ENCODE results near the gene UGT1A4. TPM values are rescaled to one million over a fixed set of nuclear protein-coding genes. Genes with fewer than 3 reads are reported as not detected.

The UGT1A4 gene
- total RNA-seq, 4 donors from 2014 or later = 0.51 TPM; not detected in 3

DNA sequence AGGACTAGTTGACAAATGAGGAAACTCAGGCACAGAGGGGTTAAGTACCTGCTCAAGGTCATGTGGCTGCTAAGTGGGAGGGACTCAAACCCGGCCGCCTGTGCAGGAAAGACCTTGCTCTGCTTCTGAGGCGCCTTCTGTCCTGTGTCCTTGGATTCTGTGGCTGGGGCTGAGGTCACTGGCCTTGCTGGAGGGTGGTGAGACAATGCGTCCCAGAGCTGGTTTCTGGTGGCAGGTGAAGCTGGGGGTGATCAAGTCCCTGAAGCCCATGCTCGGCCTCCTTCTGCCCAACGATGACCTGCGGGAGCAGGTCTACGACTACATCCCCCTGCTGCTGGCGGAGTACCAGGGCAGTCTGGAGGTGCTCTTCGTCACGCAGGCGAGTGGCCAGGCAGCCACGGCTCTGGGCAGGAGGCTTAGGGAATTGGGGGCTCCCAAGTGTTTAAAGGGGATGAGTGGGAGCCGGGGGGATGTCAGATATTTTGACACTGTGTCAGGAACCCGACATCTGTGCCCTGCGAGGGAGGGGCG is 75.7 kb downstream of the UGT1A4 start:
- H3K27ac ChIP-seq = no peak overlapping the region
- ATAC-seq = no peak

DNA sequence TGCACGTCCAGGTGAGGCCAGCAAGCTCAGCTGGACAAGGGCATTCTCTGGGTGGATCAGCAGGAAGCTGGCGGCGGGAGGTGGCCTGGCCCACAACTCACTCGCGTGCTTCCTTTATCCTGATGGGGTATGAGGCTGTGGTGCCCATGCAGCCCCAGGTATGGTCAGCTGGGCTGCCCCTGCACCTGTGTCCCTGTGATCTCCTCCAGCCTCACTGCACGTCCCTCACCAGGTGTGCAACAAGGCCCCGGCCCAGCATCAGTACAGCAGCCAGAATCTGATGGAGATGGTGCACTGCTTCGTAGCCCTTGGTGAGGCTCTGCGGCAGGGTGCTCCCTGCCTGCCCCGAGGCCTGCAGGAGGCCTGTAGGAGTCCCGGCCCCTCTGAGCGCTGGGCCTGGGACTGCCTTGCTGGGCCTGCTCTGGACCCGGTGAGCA is 77.2 kb downstream of the UGT1A4 start:
- in situ Hi-C loops (cut with MboI; ENCODE audit: low sequenced_read_pairs in 4 of 4) = no loop called here
- Histone ChIP-seq H3K4me1 (no peaks in the 10 kb centered on the region), H3K36me3 (no peaks in the 10 kb centered on the region), H3K4me3 (no peak overlapping the region), H3K27ac (no peak overlapping the region), H3K27me3 (no peaks in the 10 kb centered on the region), H3K9me3 (no peaks in the 10 kb centered on the region)
- ATAC-seq (no peak), DNase-seq (no peak)
- TF ChIP-seq CTCF (IDR thresholded peaks at IDR 0.05 in 4 of 5, conservative IDR thresholded peaks at IDR 0.05 in 1 of 5) (no peak), POLR2A (IDR thresholded peaks at IDR 0.05) (no peak)
- intact Hi-C loops (cut with DNase I; ENCODE audit: low total_unique reads) = no loop called here

More for the DNA sequence above, 75.7 kb downstream of the UGT1A4 start:
- no peak for DNase-seq
- H3K9me3 ChIP-seq = no peaks in the 10 kb centered on the region
- H3K36me3 ChIP-seq = no peaks in the 10 kb centered on the region
- in situ Hi-C loops (cut with MboI; ENCODE audit: low sequenced_read_pairs in 4 of 4) (no loop called here), intact Hi-C loops (cut with DNase I; ENCODE audit: low total_unique reads) (no loop called here)
- no peak for TF ChIP-seq CTCF (IDR thresholded peaks at IDR 0.05 in 4 of 5, conservative IDR thresholded peaks at IDR 0.05 in 1 of 5)
- TF ChIP-seq POLR2A (IDR thresholded peaks at IDR 0.05) = no peak
- no peaks in the 10 kb centered on the region for H3K27me3 ChIP-seq
- no peaks in the 10 kb centered on the region for H3K4me1 ChIP-seq
- H3K4me3 ChIP-seq = no peak overlapping the region

DNA sequence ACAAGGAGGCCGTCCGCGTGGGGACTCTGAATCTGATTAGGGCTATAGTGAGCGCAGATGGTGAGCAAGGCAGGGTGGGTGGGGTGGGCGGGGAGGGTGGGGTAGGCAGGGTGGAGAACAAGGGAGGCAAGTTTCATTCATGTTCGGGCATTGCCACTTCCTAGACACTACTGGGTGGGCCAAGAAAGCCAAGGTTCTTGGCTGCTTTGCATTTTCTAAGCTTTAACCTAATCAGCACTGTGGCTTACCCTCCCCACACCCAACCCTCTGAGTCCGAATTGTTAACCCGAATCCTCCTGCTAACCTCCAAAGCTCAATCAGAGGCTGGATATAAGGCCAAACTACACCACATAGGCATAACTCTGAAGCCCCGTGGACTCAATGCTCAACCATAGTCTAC is 77.7 kb downstream of the UGT1A4 start:
- TF ChIP-seq POLR2A (IDR thresholded peaks at IDR 0.05) (no peak), CTCF (IDR thresholded peaks at IDR 0.05 in 4 of 5, conservative IDR thresholded peaks at IDR 0.05 in 1 of 5) (no peak)
- H3K27me3 ChIP-seq = no peaks in the 10 kb centered on the region
- no peak for DNase-seq
- no peak overlapping the region for H3K4me3 ChIP-seq
- no peaks in the 10 kb centered on the region for H3K4me1 ChIP-seq
- H3K9me3 ChIP-seq = no peaks in the 10 kb centered on the region
- H3K36me3 ChIP-seq = no peaks in the 10 kb centered on the region
- no peak overlapping the region for H3K27ac ChIP-seq
- intact Hi-C loops (cut with DNase I; ENCODE audit: low total_unique reads) = no loop called here
- in situ Hi-C loops (cut with MboI; ENCODE audit: low sequenced_read_pairs in 4 of 4) = no loop called here
- ATAC-seq = no peak

DNA sequence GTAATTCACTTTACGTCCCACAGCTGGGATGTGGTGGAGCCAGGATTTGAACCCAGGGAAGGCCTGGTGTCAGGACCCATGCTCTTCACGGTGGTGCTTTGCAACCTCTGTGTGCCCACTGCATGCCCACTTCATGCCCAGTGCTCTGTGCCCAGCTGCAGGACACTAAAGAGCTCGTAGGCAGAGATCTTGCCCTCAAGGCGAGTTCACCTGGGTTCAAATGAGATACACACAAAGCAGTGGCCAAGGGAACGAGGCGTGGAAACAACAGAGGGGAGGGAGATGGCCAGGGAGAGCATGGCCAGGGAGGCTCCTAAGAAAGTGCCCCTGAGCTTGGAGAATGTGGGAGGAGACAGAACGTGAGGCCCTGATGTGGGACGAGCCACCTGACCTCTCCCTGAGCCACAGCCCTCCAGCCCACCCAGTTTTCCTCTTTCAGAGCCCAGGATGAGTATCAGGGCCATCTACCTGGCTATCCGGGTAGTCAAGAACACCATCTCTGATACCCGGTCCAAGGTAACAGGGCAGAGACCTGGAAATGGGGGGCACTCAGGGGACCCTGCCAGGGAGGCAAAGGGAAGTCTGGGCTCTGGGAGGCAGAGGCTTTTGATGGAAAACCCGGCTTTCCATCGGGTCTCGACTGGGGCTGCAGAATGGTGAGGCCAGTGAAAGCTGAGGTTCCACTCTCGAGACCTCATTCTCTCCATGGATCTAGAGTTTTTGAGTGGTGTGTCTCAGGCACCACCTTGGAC is 80.0 kb downstream of the UGT1A4 start:
- no peak for ATAC-seq
- TF ChIP-seq POLR2A (IDR thresholded peaks at IDR 0.05) (no peak), CTCF (IDR thresholded peaks at IDR 0.05 in 4 of 5, conservative IDR thresholded peaks at IDR 0.05 in 1 of 5) (no peak)
- H3K9me3 ChIP-seq = no peaks in the 10 kb centered on the region
- no peak for DNase-seq
- H3K4me3 ChIP-seq = no peak overlapping the region
- H3K27ac ChIP-seq = no peak overlapping the region
- in situ Hi-C loops (cut with MboI; ENCODE audit: low sequenced_read_pairs in 4 of 4) (no loop called here), intact Hi-C loops (cut with DNase I; ENCODE audit: low total_unique reads) (no loop called here)
- no peaks in the 10 kb centered on the region for H3K4me1 ChIP-seq
- no peaks in the 10 kb centered on the region for H3K27me3 ChIP-seq
- H3K36me3 ChIP-seq = no peaks in the 10 kb centered on the region

Measured in gastrocnemius medialis (tissue), 4 donors.